Astrocyte of the spinal cord (primary cell): ENCODE data around the gene PPP1R15A.
A peak's percentile ranks its signal among the peaks of the same experiment; 100 is the strongest.

Experiments
- DNase-seq: peaks from one replicate; pipeline ENCODE4 v3.0.0; 2011; ENCODE audit warnings: low read depth, low spot score
- H3K4me3 ChIP-seq: 2 replicates; pipeline ENCODE4 v1.5.1; 2011; ENCODE audit warnings: low read depth, mild to moderate bottlenecking, low read length, moderate library complexity
- CTCF ChIP-seq: IDR thresholded peaks from 2 replicates; pipeline ENCODE4 v1.5.1; 2012; ENCODE audit warnings: low read depth, mild to moderate bottlenecking, low read length, inconsistent platforms
- in situ Hi-C: cut with HindIII; loops from 2 replicates; pipeline ENCODE4 v1.10.0; 2017; ENCODE audit warnings: low sequenced_read_pairs

Gene PPP1R15A

GRCh38 chr19:48833977-48834376, 38.2 kb upstream of the PPP1R15A start:
- in situ Hi-C loops = no loop called here
- no peak for TF ChIP-seq CTCF
- DNase-seq = no peak
- H3K4me3 ChIP-seq = no peak overlapping the region

- H3K4me3 ChIP-seq = peak overlapping the region; percentile 49
- in situ Hi-C loops = no loop called here
- peak; percentile 70 for DNase-seq
- peak; percentile 97 for TF ChIP-seq CTCF
These were observed 36.5 kb upstream of the PPP1R15A start for GRCh38 chr19:48835734-48836088.

GRCh38 chr19:48836089-48837017, 35.9 kb upstream of the PPP1R15A start, which contains the start of gene HSD17B14:
TSS of gene HSD17B14 (minus strand) at chr19:48836491. CDS start at chr19:48836411, 80 bp downstream.
- no peak for TF ChIP-seq CTCF
- peak; percentile 38 for DNase-seq
- in situ Hi-C loops = no loop called here
- peak within 1 kb of the TSS; percentile 49 for H3K4me3 ChIP-seq

GRCh38 chr19:48837051-48837524, 35.1 kb upstream of the PPP1R15A start:
- DNase-seq = peak; percentile 83
- H3K4me3 ChIP-seq = peak overlapping the region; percentile 49
- TF ChIP-seq CTCF = no peak
- in situ Hi-C loops = no loop called here

GRCh38 chr19:48837687-48838086, 34.5 kb upstream of the PPP1R15A start:
- H3K4me3 ChIP-seq = no peak overlapping the region
- in situ Hi-C loops = no loop called here
- DNase-seq = no peak
- no peak for TF ChIP-seq CTCF

GRCh38 chr19:48841047-48841446, 31.2 kb upstream of the PPP1R15A start:
- H3K4me3 ChIP-seq = no peak overlapping the region
- in situ Hi-C loops = no loop called here
- no peak for DNase-seq
- TF ChIP-seq CTCF = no peak
